PC-9 (cell line): ENCODE measurements around the gene TBRG4.

Experiments
- CTCF ChIP-seq: fragments of 200-600 bp; sonication (generic); conservative IDR thresholded peaks from 2 replicates; pipeline ENCODE4 v1.6.1; 2017; ENCODE audit warnings: mixed run types, antibody characterized with exemption, mild to moderate bottlenecking, moderate library complexity
- EZH2 ChIP-seq: fragments of 200-600 bp; sonication (generic); IDR thresholded peaks from 2 replicates; pipeline ENCODE4 v1.8.0; 2017; ENCODE audit warnings: antibody characterized with exemption, low read depth

DNA sequence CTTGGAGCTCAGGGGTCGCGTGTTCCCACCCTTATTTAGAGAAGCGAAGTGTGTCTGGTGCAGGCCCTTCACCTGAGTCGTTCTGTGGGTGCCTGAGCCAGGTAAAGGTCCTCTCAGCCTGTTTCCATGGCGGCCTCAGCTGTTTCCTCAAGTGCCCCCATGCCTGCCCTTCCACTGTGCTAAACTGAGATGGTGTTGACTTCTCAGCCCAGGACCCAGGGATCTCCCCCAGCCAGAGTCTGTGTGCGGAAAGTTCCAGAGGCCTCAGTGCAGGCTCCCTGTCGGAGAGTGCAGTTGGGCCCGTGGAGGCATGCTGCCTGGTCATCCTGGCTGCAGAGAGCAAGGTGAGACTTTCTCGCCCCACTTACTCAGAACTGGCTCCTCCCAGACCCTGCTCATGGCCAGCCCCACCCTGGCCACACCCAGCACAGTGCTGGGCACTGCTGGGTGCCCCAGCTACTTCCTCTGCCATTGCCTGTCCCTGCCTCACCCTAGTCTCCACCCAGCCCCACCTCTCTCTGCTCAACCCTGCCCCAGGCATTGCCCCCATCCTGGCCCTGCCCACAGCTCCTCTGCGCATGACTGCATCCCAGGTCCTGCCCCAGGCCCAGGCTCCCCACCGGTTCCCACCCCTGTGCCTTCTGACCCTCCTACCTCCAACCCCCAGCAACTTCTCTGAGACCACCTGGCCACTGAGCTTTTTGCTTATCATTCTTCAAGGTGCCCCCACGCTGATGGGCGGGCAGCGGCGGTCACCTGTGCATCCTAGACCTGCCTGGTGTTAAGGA is 43.1 kb downstream of the TBRG4 start:
- TF ChIP-seq CTCF (no peak), EZH2 (no peak)
